Pulmonary artery endothelial cell (primary cell): ENCODE data around the gene CES2. TPM values are rescaled to one million over a fixed set of nuclear protein-coding genes. Genes with fewer than 3 reads are reported as not detected.
A peak's percentile ranks its signal among the peaks of the same experiment; 100 is the strongest.
"Not testable (repeated sequence)": the region's sequence is repeated elsewhere in the genome, so short reads cannot be mapped to it uniquely, and the experiment has no call there.

ENCODE experiments used
- DNase-seq: peaks from one replicate; pipeline ENCODE4 v3.0.0-alpha.2; 2011; ENCODE audit warnings: low read depth, low spot score
- total RNA-seq: library from RNA; depleted of rRNA; stranded (reverse); fragments of >200 nt; gene quantifications from 2 replicates; pipeline ENCODE4 v1.2.3, GENCODE V29; 2014

The CES2 gene
- total RNA-seq, 1 donor from 2014 or later, result 17.1 TPM

GRCh38 chr16:66976746-66977145 lies 41.4 kb downstream of the CES2 start:
- DNase-seq, result no peak

GRCh38 chr16:66977341-66978113 lies 42.2 kb downstream of the CES2 start:
- DNase-seq, result peak; percentile 44

GRCh38 chr16:66979011-66979717 lies 43.8 kb downstream of the CES2 start:
- DNase-seq, result no peak

GRCh38 chr16:66983033-66983432 lies 47.7 kb downstream of the CES2 start:
- DNase-seq, result no peak

- no peak for DNase-seq
Measured at GRCh38 chr16:66984892-66985311, 49.6 kb downstream of the CES2 start.

- no peak for DNase-seq
Measured at GRCh38 chr16:66986559-66986958, 51.2 kb downstream of the CES2 start.

GRCh38 chr16:66988197-66988788 lies 53.0 kb downstream of the CES2 start, which contains the start of gene CES4A:
TSS of gene CES4A (plus strand) at chr16:66988589. CDS start at chr16:66988773, 184 bp downstream.
- DNase-seq, result no peak

GRCh38 chr16:66991545-66992077 lies 56.3 kb downstream of the CES2 start:
- DNase-seq, result no peak

GRCh38 chr16:66993558-66993957 lies 58.2 kb downstream of the CES2 start:
- not testable (repeated sequence) for DNase-seq

Other genes with a start within 250 kb of the CES2 start
- 8.5 and 12.3 TPM in 2 replicates for gene CMTM4, start 238.8 kb upstream of the CES2 start, total RNA-seq
- 131 and 166 TPM in 2 replicates for gene DYNC1LI2, start 183.9 kb upstream of the CES2 start, total RNA-seq
- gene TERB1, start 133.9 kb upstream of the CES2 start, total RNA-seq, result 0.07 TPM in 1 of 2 replicates, not detected in the other
- gene NAE1, start 104.5 kb upstream of the CES2 start, total RNA-seq, result 70.2 and 77.2 TPM in 2 replicates
- gene CA7, start 91.1 kb upstream of the CES2 start, total RNA-seq, result not detected in 2 replicates
- gene PDP2, start 55.0 kb upstream of the CES2 start, total RNA-seq, result 9.4 and 12.1 TPM in 2 replicates
- gene CDH16, start 16.6 kb upstream of the CES2 start, total RNA-seq, result not detected in 2 replicates
- gene RRAD, start 10.0 kb upstream of the CES2 start, total RNA-seq, result 0.59 and 0.60 TPM in 2 replicates
- gene CIAO2B, start 1.1 kb upstream of the CES2 start, total RNA-seq, result 159 and 180 TPM in 2 replicates
- gene CES3, start 25.8 kb downstream of the CES2 start, total RNA-seq, result not detected in 2 replicates
- 0.59 and 0.85 TPM in 2 replicates for gene CES4A, start 53.1 kb downstream of the CES2 start, total RNA-seq
- 86.0 and 148 TPM in 2 replicates for gene CBFB, start 93.6 kb downstream of the CES2 start, total RNA-seq
- gene PHAF1, start 174.4 kb downstream of the CES2 start, total RNA-seq, result 14.2 and 18.3 TPM in 2 replicates
- gene B3GNT9, start 215.5 kb downstream of the CES2 start, total RNA-seq, result 6.0 and 6.1 TPM in 2 replicates
- gene TRADD, start 224.4 kb downstream of the CES2 start, total RNA-seq, result 12.7 and 18.0 TPM in 2 replicates
- 2.9 and 5.9 TPM in 2 replicates for gene FBXL8, start 224.4 kb downstream of the CES2 start, total RNA-seq
- gene HSF4, start 229.2 kb downstream of the CES2 start, total RNA-seq, result 0.13 and 0.95 TPM in 2 replicates
- gene NOL3, start 235.0 kb downstream of the CES2 start, total RNA-seq, result 9.1 and 10.6 TPM in 2 replicates
- 11.7 and 12.8 TPM in 2 replicates for gene MATCAP1, start 248.4 kb downstream of the CES2 start, total RNA-seq